HUES48 (cell line): ENCODE results near the gene GRID1.

Experiments
- H3K27ac ChIP-seq: one replicate; pipeline ENCODE4 v1.7.0; 2013; ENCODE audit warnings: low read depth, low read length, inconsistent platforms
- H3K27me3 ChIP-seq: 2 replicates; pipeline ENCODE4 v1.6.1; 2013; ENCODE audit warnings: mild to moderate bottlenecking, low read length; ENCODE audit not compliant: control insufficient read depth, insufficient read depth
- H3K36me3 ChIP-seq: 2 replicates; pipeline ENCODE4 v1.6.1; 2013; ENCODE audit warnings: low read length; ENCODE audit not compliant: control insufficient read depth, insufficient read depth
- H3K4me1 ChIP-seq: 2 replicates; pipeline ENCODE4 v1.6.1; 2013; ENCODE audit warnings: mild to moderate bottlenecking, low read length; ENCODE audit not compliant: control insufficient read depth, insufficient read depth
- H3K4me3 ChIP-seq: 2 replicates; pipeline ENCODE4 v1.5.1; 2013; ENCODE audit warnings: mild to moderate bottlenecking, low read depth, low read length
- H3K9ac ChIP-seq: 2 replicates; pipeline ENCODE4 v1.6.1; 2013; ENCODE audit warnings: mild to moderate bottlenecking, low read depth, low read length, moderate library complexity
- H3K9me3 ChIP-seq: 2 replicates; pipeline ENCODE4 v1.6.1; 2013; ENCODE audit warnings: low read length; ENCODE audit not compliant: control insufficient read depth, insufficient read depth

Gene GRID1

GRCh38 chr10:85609509-85609908 is 757.1 kb downstream of the GRID1 start:
- Histone ChIP-seq H3K9me3 (no peaks in the 10 kb centered on the region), H3K4me3 (no peak overlapping the region), H3K27ac (no peak overlapping the region), H3K9ac (no peak overlapping the region), H3K4me1 (0 out of 2 replicates have a peak, but pooled peaks cover 5% of the 10 kb centered on the region), H3K27me3 (no peaks in the 10 kb centered on the region), H3K36me3 (no peaks in the 10 kb centered on the region)

- Histone ChIP-seq H3K9me3 (no peaks in the 10 kb centered on the region), H3K9ac (no peak overlapping the region), H3K27ac (no peak overlapping the region), H3K4me3 (no peak overlapping the region), H3K27me3 (no peaks in the 10 kb centered on the region), H3K4me1 (0 out of 2 replicates have a peak, but pooled peaks cover 5% of the 10 kb centered on the region), H3K36me3 (no peaks in the 10 kb centered on the region)
Measured at GRCh38 chr10:85608706-85609105, 757.9 kb downstream of the GRID1 start.

GRCh38 chr10:85607043-85607695 is 759.4 kb downstream of the GRID1 start:
- H3K4me3 ChIP-seq = no peak overlapping the region
- no peak overlapping the region for H3K27ac ChIP-seq
- no peak overlapping the region for H3K9ac ChIP-seq
- H3K36me3 ChIP-seq = no peaks in the 10 kb centered on the region
- no peaks in the 10 kb centered on the region for H3K27me3 ChIP-seq
- no peaks in the 10 kb centered on the region for H3K9me3 ChIP-seq
- H3K4me1 ChIP-seq = 0 out of 2 replicates have a peak, but pooled peaks cover 5% of the 10 kb centered on the region

- no peak overlapping the region for H3K9ac ChIP-seq
- no peaks in the 10 kb centered on the region for H3K27me3 ChIP-seq
- H3K4me1 ChIP-seq = 0 out of 2 replicates have a peak, but pooled peaks cover 5% of the 10 kb centered on the region
- H3K27ac ChIP-seq = no peak overlapping the region
- H3K36me3 ChIP-seq = no peaks in the 10 kb centered on the region
- no peak overlapping the region for H3K4me3 ChIP-seq
- no peaks in the 10 kb centered on the region for H3K9me3 ChIP-seq
Measured at GRCh38 chr10:85606401-85606800, 760.2 kb downstream of the GRID1 start.

GRCh38 chr10:85604884-85605283 is 761.7 kb downstream of the GRID1 start:
- no peak overlapping the region for H3K4me3 ChIP-seq
- 0 out of 2 replicates have a peak, but pooled peaks cover 5% of the 10 kb centered on the region for H3K4me1 ChIP-seq
- H3K27me3 ChIP-seq = no peaks in the 10 kb centered on the region
- H3K27ac ChIP-seq = no peak overlapping the region
- H3K36me3 ChIP-seq = no peaks in the 10 kb centered on the region
- no peak overlapping the region for H3K9ac ChIP-seq
- H3K9me3 ChIP-seq = no peaks in the 10 kb centered on the region

- Histone ChIP-seq H3K4me3 (no peak overlapping the region), H3K4me1 (0 out of 2 replicates have a peak, but pooled peaks cover 5% of the 10 kb centered on the region), H3K36me3 (no peaks in the 10 kb centered on the region), H3K9me3 (no peaks in the 10 kb centered on the region), H3K27ac (no peak overlapping the region), H3K9ac (no peak overlapping the region), H3K27me3 (no peaks in the 10 kb centered on the region)
Measured at GRCh38 chr10:85604136-85604725, 762.4 kb downstream of the GRID1 start.

GRCh38 chr10:85603151-85603940 is 763.2 kb downstream of the GRID1 start:
- Histone ChIP-seq H3K9me3 (no peaks in the 10 kb centered on the region), H3K4me3 (no peak overlapping the region), H3K27me3 (no peaks in the 10 kb centered on the region), H3K27ac (no peak overlapping the region), H3K36me3 (no peaks in the 10 kb centered on the region), H3K9ac (no peak overlapping the region), H3K4me1 (0 out of 2 replicates have a peak, but pooled peaks cover 5% of the 10 kb centered on the region)

GRCh38 chr10:85602713-85603112 is 763.9 kb downstream of the GRID1 start:
- Histone ChIP-seq H3K9ac (no peak overlapping the region), H3K27ac (no peak overlapping the region), H3K9me3 (no peaks in the 10 kb centered on the region), H3K4me3 (no peak overlapping the region), H3K27me3 (no peaks in the 10 kb centered on the region), H3K36me3 (no peaks in the 10 kb centered on the region), H3K4me1 (0 out of 2 replicates have a peak, but pooled peaks cover 5% of the 10 kb centered on the region)

GRCh38 chr10:85602306-85602705 is 764.3 kb downstream of the GRID1 start:
- Histone ChIP-seq H3K4me1 (0 out of 2 replicates have a peak, but pooled peaks cover 5% of the 10 kb centered on the region), H3K4me3 (no peak overlapping the region), H3K27ac (no peak overlapping the region)

GRCh38 chr10:85601526-85601925 is 765.1 kb downstream of the GRID1 start:
- Histone ChIP-seq H3K4me1 (0 out of 2 replicates have a peak, but pooled peaks cover 1% of the 10 kb centered on the region), H3K27ac (no peak overlapping the region), H3K36me3 (no peaks in the 10 kb centered on the region), H3K9ac (no peak overlapping the region), H3K27me3 (no peaks in the 10 kb centered on the region), H3K4me3 (no peak overlapping the region), H3K9me3 (no peaks in the 10 kb centered on the region)

More at GRCh38 chr10:85602306-85602705, 764.3 kb downstream of the GRID1 start:
- Histone ChIP-seq H3K27me3 (no peaks in the 10 kb centered on the region), H3K9me3 (no peaks in the 10 kb centered on the region), H3K36me3 (no peaks in the 10 kb centered on the region), H3K9ac (no peak overlapping the region)

GRCh38 chr10:85600744-85601081 is 765.9 kb downstream of the GRID1 start:
- no peak overlapping the region for H3K27ac ChIP-seq
- H3K36me3 ChIP-seq = no peaks in the 10 kb centered on the region
- H3K9ac ChIP-seq = no peak overlapping the region
- no peaks in the 10 kb centered on the region for H3K9me3 ChIP-seq
- H3K4me3 ChIP-seq = no peak overlapping the region
- no peaks in the 10 kb centered on the region for H3K27me3 ChIP-seq
- H3K4me1 ChIP-seq = no peaks in the 10 kb centered on the region
